MCF 10A (cell line): Measurements from ENCODE around the gene MYO7B. TPM values are rescaled to one million over a fixed set of nuclear protein-coding genes. Genes with fewer than 3 reads are reported as not detected.

Experiments used
- BruUV-seq: library from RNA; stranded (reverse); fragments of 400-500 nt; replicated peaks from 2 replicates; lab custom pipeline; 2021; lab: Mats Ljungman, UMichigan
- CTCF ChIA-PET: fragments of 300-600 bp; sonication (Branson Sonifier 250); formaldehyde crosslinking; extraction: SDS; loops from one replicate; lab custom pipeline; 2021; ENCODE audit warnings: antibody characterized with exemption, inconsistent platforms; lab: Yijun Ruan, JAX
- POLR2A ChIA-PET: fragments of 300-600, 350-650 bp; sonication (Branson Sonifier 250); formaldehyde crosslinking; extraction: SDS; loops from one replicate; lab custom pipeline; 2020; ENCODE audit warnings: antibody characterized with exemption, inconsistent platforms; lab: Yijun Ruan, JAX
- DNase-seq: peaks from one replicate; pipeline ENCODE4 v3.0.0-alpha.2; 2018; ENCODE audit not compliant: unreplicated experiment
- H3K27ac Mint-ChIP-seq: one replicate; pipeline ENCODE4 v1.8.0; 2022; ENCODE audit warnings: mild to moderate bottlenecking, low read depth, mixed read lengths; ENCODE audit not compliant: unreplicated experiment
- H3K27me3 Mint-ChIP-seq: one replicate; pipeline ENCODE4 v1.8.0; 2022; ENCODE audit warnings: mixed read lengths; ENCODE audit not compliant: insufficient read depth, unreplicated experiment
- H3K36me3 Mint-ChIP-seq: one replicate; pipeline ENCODE4 v1.8.0; 2022; ENCODE audit warnings: mild to moderate bottlenecking, moderate library complexity, mixed read lengths; ENCODE audit not compliant: insufficient read depth, unreplicated experiment
- H3K4me1 Mint-ChIP-seq: one replicate; pipeline ENCODE4 v1.8.0; 2022; ENCODE audit warnings: mixed read lengths; ENCODE audit not compliant: insufficient read depth, unreplicated experiment
- H3K4me3 Mint-ChIP-seq: one replicate; pipeline ENCODE4 v1.8.0; 2022; ENCODE audit warnings: mild to moderate bottlenecking, moderate library complexity, mixed read lengths; ENCODE audit not compliant: unreplicated experiment
- H3K9me3 Mint-ChIP-seq: one replicate; pipeline ENCODE4 v1.8.0; 2022; ENCODE audit warnings: mixed read lengths; ENCODE audit not compliant: unreplicated experiment
- intact Hi-C: fragments of 100-400 bp; cut with micrococcal nuclease; formaldehyde crosslinking; loops from 2 replicates; pipeline ENCODE4 v1.14.1; 2022
- total RNA-seq: library from RNA; stranded (reverse); gene quantifications from 2 replicates; pipeline ENCODE4 v1.2.3, GENCODE V29; 2022
- TF ChIP-seq, protein P1 (sequence below): fragments of 200-600 bp; IDR thresholded peaks from one replicate; pipeline ENCODE4 v1.8.0; 2022; ENCODE audit warnings: antibody characterized with exemption, mild to moderate bottlenecking; ENCODE audit not compliant: unreplicated experiment

The MYO7B gene
- total RNA-seq, 1 experiment from 2014 or later = not detected

DNA sequence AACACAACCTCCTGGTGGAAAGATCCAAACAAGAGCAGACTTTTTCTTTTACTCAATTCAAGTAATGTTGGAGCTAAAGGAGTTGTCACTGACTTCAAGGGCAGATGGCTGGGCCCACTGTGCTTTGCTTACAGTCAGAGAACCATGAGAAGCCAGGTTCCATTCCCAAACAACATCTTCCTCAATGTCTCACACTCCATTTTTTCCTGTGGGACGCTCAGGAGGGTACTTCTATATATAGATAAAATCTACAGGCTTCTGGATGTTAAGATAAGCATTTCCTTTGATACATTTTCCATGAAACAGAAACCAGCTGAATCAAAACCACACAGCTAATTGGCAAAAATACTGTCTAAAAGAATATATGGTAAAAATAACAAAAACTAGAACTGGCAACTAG, 23.6 kb upstream of the MYO7B start:
- no peak overlapping the region for H3K27ac Mint-ChIP-seq
- no peak overlapping the region for H3K4me3 Mint-ChIP-seq
- ChIA-PET CTCF (interaction anchor here (0.6 kb wide), 1 partner anchor 127 kb away, joined by 3 read pairs; no protein-coding TSS in a partner anchor), POLR2A (interaction anchor here (6.0 kb wide), 1 partner anchor 14 kb away, joined by 76 read pairs; the partner anchor contains the start of gene IWS1)
- intact Hi-C loops = no loop called here
- H3K4me1 Mint-ChIP-seq = peaks cover 30% of the 10 kb centered on the region
- BruUV-seq = no TSS peak
- no peak for DNase-seq
- no peaks in the 10 kb centered on the region for H3K9me3 Mint-ChIP-seq
- H3K36me3 Mint-ChIP-seq = peaks cover 29% of the 10 kb centered on the region
- TF ChIP-seq, protein P1, sequence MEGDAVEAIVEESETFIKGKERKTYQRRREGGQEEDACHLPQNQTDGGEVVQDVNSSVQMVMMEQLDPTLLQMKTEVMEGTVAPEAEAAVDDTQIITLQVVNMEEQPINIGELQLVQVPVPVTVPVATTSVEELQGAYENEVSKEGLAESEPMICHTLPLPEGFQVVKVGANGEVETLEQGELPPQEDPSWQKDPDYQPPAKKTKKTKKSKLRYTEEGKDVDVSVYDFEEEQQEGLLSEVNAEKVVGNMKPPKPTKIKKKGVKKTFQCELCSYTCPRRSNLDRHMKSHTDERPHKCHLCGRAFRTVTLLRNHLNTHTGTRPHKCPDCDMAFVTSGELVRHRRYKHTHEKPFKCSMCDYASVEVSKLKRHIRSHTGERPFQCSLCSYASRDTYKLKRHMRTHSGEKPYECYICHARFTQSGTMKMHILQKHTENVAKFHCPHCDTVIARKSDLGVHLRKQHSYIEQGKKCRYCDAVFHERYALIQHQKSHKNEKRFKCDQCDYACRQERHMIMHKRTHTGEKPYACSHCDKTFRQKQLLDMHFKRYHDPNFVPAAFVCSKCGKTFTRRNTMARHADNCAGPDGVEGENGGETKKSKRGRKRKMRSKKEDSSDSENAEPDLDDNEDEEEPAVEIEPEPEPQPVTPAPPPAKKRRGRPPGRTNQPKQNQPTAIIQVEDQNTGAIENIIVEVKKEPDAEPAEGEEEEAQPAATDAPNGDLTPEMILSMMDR = no peak
- H3K27me3 Mint-ChIP-seq = no peaks in the 10 kb centered on the region

DNA sequence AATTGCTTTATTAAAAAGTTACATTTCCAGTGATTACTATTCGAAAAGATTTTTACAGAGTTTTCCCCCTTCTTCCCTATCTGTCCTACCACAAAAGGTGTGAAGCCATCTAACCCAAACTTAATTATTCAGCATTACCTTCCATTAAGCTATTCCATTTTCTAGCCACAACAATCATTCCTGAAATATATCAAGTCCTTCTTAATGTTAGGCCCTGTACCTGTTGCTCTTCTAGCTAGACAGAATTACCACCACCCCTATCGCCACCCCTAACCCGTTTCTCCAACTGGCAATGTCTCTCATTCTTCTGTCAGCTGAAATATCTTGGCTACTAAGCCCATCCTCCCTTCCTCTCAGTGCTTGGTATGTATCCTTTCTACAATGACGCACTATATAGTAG, 23.1 kb upstream of the MYO7B start:
- Mint-ChIP-seq H3K4me3 (no peak overlapping the region), H3K9me3 (no peaks in the 10 kb centered on the region), H3K27ac (no peak overlapping the region), H3K36me3 (peaks cover 33% of the 10 kb centered on the region), H3K4me1 (peaks cover 30% of the 10 kb centered on the region), H3K27me3 (no peaks in the 10 kb centered on the region)
- ChIA-PET CTCF (interaction anchor here (0.6 kb wide), 1 partner anchor 128 kb away, joined by 3 read pairs; no protein-coding TSS in a partner anchor), POLR2A (no interaction called here)
- TF ChIP-seq, protein P1 = no peak
- intact Hi-C loops = no loop called here
- no peak for DNase-seq
- BruUV-seq = no TSS peak

DNA sequence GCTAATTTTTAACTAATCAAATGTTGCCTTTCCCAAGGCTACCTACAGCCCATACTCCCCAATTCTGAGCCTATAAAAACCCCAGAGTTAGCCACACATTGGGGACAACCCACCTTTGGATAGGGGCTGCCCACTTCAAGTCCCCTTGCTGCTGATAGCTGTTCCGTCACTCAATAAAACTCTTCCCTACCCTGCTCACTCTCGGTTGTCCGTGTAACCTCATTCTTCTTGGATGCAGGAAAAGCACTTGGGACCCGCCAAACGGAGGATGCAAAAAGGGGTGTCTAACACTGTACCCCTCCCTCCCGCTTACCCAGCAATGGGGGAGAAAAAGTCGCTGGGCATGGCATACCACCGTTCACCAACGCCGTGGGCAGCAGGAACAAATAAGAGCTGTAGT, 21.4 kb upstream of the MYO7B start:
- no peak overlapping the region for H3K4me3 Mint-ChIP-seq
- intact Hi-C loops = no loop called here
- no peaks in the 10 kb centered on the region for H3K27me3 Mint-ChIP-seq
- H3K9me3 Mint-ChIP-seq = no peaks in the 10 kb centered on the region
- H3K4me1 Mint-ChIP-seq = peaks cover 16% of the 10 kb centered on the region
- POLR2A ChIA-PET = interaction anchor here (5.9 kb wide), 1 partner anchor 12 kb away, joined by 27 read pairs; the partner anchor contains the start of gene IWS1
- no TSS peak for BruUV-seq
- no peak for DNase-seq
- no peak overlapping the region for H3K27ac Mint-ChIP-seq
- CTCF ChIA-PET = no interaction called here
- H3K36me3 Mint-ChIP-seq = peaks cover 47% of the 10 kb centered on the region
- TF ChIP-seq, protein P1 = no peak

DNA sequence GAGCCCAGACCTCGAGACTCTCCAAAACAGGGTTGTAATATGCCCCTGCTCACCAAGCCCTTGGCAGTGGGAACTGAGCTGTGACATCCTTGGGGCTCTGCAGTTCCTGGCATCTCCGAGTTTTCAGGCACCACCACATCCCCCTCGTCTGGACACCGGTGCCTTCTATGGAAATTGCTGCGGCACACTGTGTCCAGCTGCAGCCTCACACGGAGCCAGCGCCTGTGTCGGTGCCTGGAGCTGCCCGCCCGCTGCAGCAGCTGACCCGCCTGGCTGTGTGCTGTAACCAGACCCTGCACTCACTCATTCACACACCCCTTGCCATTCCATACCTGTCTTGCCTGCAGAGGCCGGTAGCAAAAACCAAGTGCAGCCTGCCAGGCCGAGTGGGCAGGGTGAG, 21.0 kb upstream of the MYO7B start:
- no peaks in the 10 kb centered on the region for H3K9me3 Mint-ChIP-seq
- TF ChIP-seq, protein P1 = no peak
- peaks cover 51% of the 10 kb centered on the region for H3K36me3 Mint-ChIP-seq
- CTCF ChIA-PET = no interaction called here
- peaks cover 16% of the 10 kb centered on the region for H3K4me1 Mint-ChIP-seq
- intact Hi-C loops = no loop called here
- POLR2A ChIA-PET = interaction anchor here (5.9 kb wide), 1 partner anchor 12 kb away, joined by 27 read pairs; the partner anchor contains the start of gene IWS1
- H3K27me3 Mint-ChIP-seq = no peaks in the 10 kb centered on the region
- H3K4me3 Mint-ChIP-seq = no peak overlapping the region
- no peak for DNase-seq
- no peak overlapping the region for H3K27ac Mint-ChIP-seq
- no TSS peak for BruUV-seq
